ENCODE data around the gene TMEM266. TPM values are rescaled to one million over a fixed set of nuclear protein-coding genes. Genes with fewer than 3 reads are reported as not detected.

The TMEM266 gene
- total RNA-seq, 2 experiments from 2014 or later: not detected

DNA sequence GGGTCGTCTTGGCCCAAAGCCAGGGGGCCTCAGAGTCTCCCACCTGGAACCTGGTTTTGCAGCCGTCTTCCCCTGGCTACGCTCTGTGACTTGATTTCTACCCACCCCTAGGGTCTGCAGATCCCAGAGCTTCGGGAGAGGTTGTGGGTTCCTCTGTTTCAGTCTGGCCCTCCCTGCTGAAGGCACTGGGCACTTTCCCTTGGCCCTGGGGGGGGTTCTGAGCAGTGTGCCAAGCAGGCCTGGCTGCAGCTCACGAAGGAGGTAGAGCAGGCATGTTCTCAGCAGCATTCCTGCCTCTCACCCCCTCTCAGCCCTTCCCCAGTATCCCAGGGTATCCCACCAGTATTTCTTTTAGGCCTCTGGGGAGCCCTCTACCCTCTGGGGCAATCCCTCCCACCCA is 99.0 kb downstream of the TMEM266 start:
- DNase-seq (no peak), ATAC-seq (ENCODE audit: poor library complexity) (no peak)
- no peaks in the 10 kb centered on the region for H3K27me3 Mint-ChIP-seq
- ChIA-PET CTCF (interaction anchor here (1.4 kb wide), 1 partner anchor 9 kb away, joined by 4 read pairs; no protein-coding TSS in a partner anchor), POLR2A (no interaction called here)
- no peak overlapping the region for H3K27ac ChIP-seq (ENCODE audit: low read depth in 1 of 2, low read length in 2 of 2)
- H3K9me3 ChIP-seq (ENCODE audit: control insufficient read depth in 1 of 2, insufficient read depth in 1 of 2, low read length in 2 of 2): no peaks in the 10 kb centered on the region
- H3K27ac Mint-ChIP-seq: no peak overlapping the region
- H3K4me1 ChIP-seq (ENCODE audit: insufficient read depth, low read length): no peaks in the 10 kb centered on the region
- no peak overlapping the region for H3K4me3 Mint-ChIP-seq
- no peaks in the 10 kb centered on the region for H3K36me3 Mint-ChIP-seq (ENCODE audit: low read depth)
- no peaks in the 10 kb centered on the region for H3K27me3 ChIP-seq (ENCODE audit: control insufficient read depth in 1 of 2, insufficient read depth in 2 of 2, low read length in 2 of 2)
- H3K36me3 ChIP-seq (ENCODE audit: insufficient read depth, low read length): no peaks in the 10 kb centered on the region
- no peaks in the 10 kb centered on the region for H3K4me1 Mint-ChIP-seq (ENCODE audit: low read depth)
- TF ChIP-seq, protein P1, sequence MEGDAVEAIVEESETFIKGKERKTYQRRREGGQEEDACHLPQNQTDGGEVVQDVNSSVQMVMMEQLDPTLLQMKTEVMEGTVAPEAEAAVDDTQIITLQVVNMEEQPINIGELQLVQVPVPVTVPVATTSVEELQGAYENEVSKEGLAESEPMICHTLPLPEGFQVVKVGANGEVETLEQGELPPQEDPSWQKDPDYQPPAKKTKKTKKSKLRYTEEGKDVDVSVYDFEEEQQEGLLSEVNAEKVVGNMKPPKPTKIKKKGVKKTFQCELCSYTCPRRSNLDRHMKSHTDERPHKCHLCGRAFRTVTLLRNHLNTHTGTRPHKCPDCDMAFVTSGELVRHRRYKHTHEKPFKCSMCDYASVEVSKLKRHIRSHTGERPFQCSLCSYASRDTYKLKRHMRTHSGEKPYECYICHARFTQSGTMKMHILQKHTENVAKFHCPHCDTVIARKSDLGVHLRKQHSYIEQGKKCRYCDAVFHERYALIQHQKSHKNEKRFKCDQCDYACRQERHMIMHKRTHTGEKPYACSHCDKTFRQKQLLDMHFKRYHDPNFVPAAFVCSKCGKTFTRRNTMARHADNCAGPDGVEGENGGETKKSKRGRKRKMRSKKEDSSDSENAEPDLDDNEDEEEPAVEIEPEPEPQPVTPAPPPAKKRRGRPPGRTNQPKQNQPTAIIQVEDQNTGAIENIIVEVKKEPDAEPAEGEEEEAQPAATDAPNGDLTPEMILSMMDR (IDR thresholded peaks at IDR 0.05): no peak
- no peaks in the 10 kb centered on the region for H3K9me3 Mint-ChIP-seq
- intact Hi-C loops (cut with DNase I, micrococcal nuclease): no loop called here
- no peak overlapping the region for H3K4me3 ChIP-seq (ENCODE audit: low read length)

DNA sequence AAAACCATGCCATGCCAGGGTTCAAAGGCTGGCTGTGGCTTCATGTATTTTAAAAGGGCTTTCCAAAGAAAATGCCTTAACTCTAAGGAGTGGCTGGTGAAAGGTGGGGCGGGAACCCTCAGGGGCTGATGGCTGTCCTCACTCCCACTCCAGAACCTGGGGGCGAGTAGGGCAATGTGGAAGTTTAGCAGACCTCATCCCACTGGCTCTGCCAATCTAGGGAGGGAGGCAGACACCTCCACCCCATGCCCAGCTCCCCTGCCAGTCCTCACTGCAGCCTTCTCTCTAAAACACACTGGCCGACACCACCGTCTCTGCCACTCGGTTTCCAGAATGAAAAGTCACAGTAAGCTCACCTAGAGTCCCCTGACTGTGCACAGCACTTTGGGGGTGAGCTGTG is 99.5 kb downstream of the TMEM266 start:
- TF ChIP-seq, protein P1 (IDR thresholded peaks at IDR 0.05): no peak
- no peaks in the 10 kb centered on the region for H3K4me1 ChIP-seq (ENCODE audit: insufficient read depth, low read length)
- no peaks in the 10 kb centered on the region for H3K9me3 ChIP-seq (ENCODE audit: control insufficient read depth in 1 of 2, insufficient read depth in 1 of 2, low read length in 2 of 2)
- no peak overlapping the region for H3K4me3 Mint-ChIP-seq
- H3K27me3 ChIP-seq (ENCODE audit: control insufficient read depth in 1 of 2, insufficient read depth in 2 of 2, low read length in 2 of 2): no peaks in the 10 kb centered on the region
- intact Hi-C loops (cut with DNase I, micrococcal nuclease): no loop called here
- DNase-seq (no peak), ATAC-seq (ENCODE audit: poor library complexity) (no peak)
- POLR2A ChIA-PET: no interaction called here
- H3K27ac Mint-ChIP-seq: no peak overlapping the region
- no peaks in the 10 kb centered on the region for H3K36me3 Mint-ChIP-seq (ENCODE audit: low read depth)
- H3K4me1 Mint-ChIP-seq (ENCODE audit: low read depth): no peaks in the 10 kb centered on the region
- H3K27ac ChIP-seq (ENCODE audit: low read depth in 1 of 2, low read length in 2 of 2): no peak overlapping the region
- H3K27me3 Mint-ChIP-seq: no peaks in the 10 kb centered on the region
- H3K36me3 ChIP-seq (ENCODE audit: insufficient read depth, low read length): no peaks in the 10 kb centered on the region
- H3K9me3 Mint-ChIP-seq: no peaks in the 10 kb centered on the region
- H3K4me3 ChIP-seq (ENCODE audit: low read length): no peak overlapping the region
- CTCF ChIA-PET: interaction anchor here (1.4 kb wide), 1 partner anchor 9 kb away, joined by 4 read pairs; no protein-coding TSS in a partner anchor

DNA sequence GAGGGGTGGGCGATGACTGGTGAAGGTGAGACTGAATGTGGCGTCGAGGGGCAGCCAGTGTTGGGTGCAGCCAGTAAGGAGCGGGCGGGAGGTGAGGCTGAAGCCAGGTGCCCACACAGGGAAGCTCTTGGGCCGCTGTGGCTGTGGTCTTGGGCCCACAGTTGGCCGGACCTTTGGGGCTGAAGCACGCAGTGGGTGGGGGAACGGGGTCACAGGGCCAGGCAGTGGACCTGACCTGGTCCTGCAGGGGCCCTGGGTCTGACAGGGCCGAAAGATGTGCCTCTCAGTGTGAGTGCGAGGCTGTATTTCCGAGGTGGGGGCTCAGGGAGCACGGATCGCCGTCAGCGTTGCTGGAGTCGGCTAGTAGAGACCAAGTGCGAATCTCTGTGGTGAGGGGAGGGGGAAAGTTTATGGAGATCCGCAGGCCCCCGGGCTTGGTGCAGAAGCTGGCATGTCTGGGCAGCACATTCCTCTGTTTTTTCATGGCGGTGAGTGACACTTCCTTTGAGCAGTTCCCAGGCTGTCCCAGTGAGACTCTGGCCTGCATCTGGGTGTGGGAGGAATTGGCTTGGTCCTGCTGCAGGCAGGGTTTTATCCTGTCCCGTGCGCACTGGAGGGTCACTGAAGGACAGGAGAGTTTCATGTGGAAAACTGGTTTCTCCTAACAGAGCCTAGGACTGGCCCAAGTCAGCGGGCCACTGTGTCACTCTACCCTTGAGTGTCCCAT is 100.8 kb downstream of the TMEM266 start:
- no peak overlapping the region for H3K27ac Mint-ChIP-seq
- H3K9me3 Mint-ChIP-seq: no peaks in the 10 kb centered on the region

More for the DNA sequence above, 100.8 kb downstream of the TMEM266 start:
- no peak for DNase-seq
- no peaks in the 10 kb centered on the region for H3K4me1 Mint-ChIP-seq (ENCODE audit: low read depth)
- no peaks in the 10 kb centered on the region for H3K36me3 Mint-ChIP-seq (ENCODE audit: low read depth)
- H3K27ac ChIP-seq (ENCODE audit: low read depth in 1 of 2, low read length in 2 of 2): no peak overlapping the region
- ChIA-PET POLR2A (no interaction called here), CTCF (no interaction called here)
- TF ChIP-seq, protein P1 (IDR thresholded peaks at IDR 0.05): no peak
- H3K4me3 ChIP-seq (ENCODE audit: low read length): no peak overlapping the region
- H3K27me3 Mint-ChIP-seq: no peaks in the 10 kb centered on the region
- no peaks in the 10 kb centered on the region for H3K9me3 ChIP-seq (ENCODE audit: control insufficient read depth in 1 of 2, insufficient read depth in 1 of 2, low read length in 2 of 2)
- H3K4me3 Mint-ChIP-seq: no peak overlapping the region
- ATAC-seq (ENCODE audit: poor library complexity): no peak
- H3K27me3 ChIP-seq (ENCODE audit: control insufficient read depth in 1 of 2, insufficient read depth in 2 of 2, low read length in 2 of 2): no peaks in the 10 kb centered on the region
- H3K36me3 ChIP-seq (ENCODE audit: insufficient read depth, low read length): no peaks in the 10 kb centered on the region
- H3K4me1 ChIP-seq (ENCODE audit: insufficient read depth, low read length): no peaks in the 10 kb centered on the region
- intact Hi-C loops (cut with DNase I, micrococcal nuclease): no loop called here

All from CD4-positive, alpha-beta T cell (primary cell).